Stimulated activated naive CD8-positive, alpha-beta T cell treated with anti-CD3 and anti-CD28 coated beads, Interleukin-15, Interleukin-2, amounts not matched to agents 100 U/mL and 50 U/mL, for 24 hours (primary cell): ENCODE data around the gene KDM2B.
"Not testable (repeated sequence)": the region's sequence is repeated elsewhere in the genome, so short reads cannot be mapped to it uniquely, and the experiment has no call there.

ENCODE experiments used
- ATAC-seq: fragments of 150-1000 bp; cut with Tn5 transposase; one replicate; pipeline ENCODE4 v1.10.0; 2021
- DNase-seq: peaks from one replicate; pipeline ENCODE4 v3.0.0; 2021

The KDM2B gene

DNA sequence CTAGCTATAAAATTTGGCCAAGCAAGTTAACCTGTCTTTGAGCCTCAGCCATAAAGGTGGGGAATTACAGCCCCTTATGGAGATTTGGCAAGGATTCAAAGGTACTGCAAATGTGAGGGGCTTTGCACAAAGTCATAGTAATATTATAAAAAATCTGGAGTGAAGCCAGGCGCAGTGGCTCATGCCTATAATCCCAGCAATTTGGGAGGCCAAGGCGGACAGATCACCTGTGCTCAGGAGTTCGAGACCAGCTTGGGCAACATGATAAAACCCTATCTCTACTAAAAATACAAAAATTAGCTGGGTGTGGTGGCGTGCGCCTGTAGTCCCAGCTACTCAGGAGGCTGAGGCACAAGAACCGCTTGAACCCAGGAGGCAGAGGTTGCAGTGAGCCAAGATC is 4.1 kb upstream of the KDM2B start:
- DNase-seq, ATAC-seq: not testable (repeated sequence)

DNA sequence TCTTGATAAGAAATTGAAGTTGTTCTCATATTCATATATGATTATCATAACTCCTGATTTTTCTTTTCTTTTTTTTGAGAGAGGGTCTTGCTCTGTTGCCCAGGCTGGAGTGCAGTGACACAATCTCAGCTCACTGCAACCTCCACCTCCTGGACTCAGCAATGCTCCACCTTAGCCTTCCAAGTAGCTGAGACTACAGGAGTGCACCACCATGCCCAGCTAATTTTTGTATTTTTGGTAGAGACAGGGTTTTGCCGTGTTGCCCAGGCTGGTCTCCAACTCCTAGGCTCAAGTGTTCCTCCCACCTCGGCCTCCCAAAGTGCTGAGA is 2.5 kb upstream of the KDM2B start:
- not testable (repeated sequence) for DNase-seq, ATAC-seq

DNA sequence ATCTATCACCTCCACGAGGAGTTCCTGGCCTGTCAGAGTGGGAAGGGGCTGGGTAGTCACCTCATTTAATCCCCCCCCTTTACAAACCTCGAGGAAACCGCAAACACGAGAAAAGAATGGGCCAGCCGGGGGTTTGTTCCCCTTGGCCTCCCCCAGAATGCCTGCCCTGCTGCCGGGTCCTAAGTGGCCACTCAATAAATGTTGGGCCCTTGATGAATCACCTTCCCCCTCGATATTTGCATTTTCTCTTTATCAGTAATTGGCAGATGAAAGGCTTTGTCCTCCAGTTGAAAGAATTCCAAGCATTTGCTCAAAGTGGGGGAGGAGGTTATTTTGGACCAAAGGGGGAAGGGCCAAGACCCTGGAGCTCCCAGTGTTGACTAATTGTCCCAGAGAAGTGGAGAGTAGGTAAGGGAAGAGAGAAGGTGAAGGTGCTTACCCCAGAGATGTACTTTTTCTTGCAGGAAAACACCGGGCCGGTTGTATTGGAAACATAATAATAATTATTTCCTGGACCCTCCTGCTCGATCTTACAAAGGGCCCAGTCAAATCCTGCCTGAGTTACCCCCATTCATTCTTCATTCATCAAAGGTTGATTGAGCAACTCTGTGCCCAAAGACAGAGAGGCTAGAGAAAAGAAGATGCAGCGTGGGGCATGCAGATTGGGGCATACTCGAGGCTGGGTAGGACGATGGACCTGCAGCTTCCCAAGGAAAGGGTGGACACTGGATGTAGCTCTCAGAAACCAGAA is 1.9 kb upstream of the KDM2B start:
- DNase-seq: no peak
- no peak for ATAC-seq

DNA sequence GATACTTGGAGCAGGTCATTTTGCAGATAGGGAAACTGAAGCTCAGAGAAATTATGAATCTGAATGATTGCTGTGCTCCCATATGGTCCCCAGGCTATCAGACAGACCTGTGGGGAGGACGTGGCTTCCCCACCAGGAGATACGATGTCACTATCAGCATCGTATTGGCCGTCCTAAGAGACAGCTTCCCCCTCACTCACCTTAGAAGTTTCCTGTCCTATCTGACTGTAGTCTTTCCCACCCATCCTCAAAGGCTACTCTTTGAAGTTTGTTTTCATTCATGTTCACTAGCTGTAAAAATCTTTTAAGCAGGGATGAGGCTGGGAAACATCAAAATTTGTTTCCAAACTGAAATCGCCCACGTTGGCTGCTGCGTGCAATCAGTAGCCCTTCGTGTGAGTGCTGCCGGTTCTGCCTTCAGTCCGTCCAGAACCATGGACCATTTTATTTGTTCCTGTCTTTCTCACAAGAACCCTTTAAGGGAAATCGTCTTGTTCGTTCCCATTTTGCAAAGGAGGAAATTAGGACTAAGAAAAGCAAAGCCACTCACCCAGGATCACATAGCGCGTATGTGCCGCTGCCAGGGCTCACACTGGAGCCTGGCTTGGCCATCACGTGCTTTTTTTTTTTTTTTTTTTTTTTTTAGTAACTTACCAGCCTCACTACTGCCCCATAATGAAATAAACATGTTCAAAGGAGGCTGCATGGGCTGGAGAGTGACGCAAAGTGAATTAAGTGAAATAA is 1.0 kb upstream of the KDM2B start:
- ATAC-seq (no peak), DNase-seq (no peak)

DNA sequence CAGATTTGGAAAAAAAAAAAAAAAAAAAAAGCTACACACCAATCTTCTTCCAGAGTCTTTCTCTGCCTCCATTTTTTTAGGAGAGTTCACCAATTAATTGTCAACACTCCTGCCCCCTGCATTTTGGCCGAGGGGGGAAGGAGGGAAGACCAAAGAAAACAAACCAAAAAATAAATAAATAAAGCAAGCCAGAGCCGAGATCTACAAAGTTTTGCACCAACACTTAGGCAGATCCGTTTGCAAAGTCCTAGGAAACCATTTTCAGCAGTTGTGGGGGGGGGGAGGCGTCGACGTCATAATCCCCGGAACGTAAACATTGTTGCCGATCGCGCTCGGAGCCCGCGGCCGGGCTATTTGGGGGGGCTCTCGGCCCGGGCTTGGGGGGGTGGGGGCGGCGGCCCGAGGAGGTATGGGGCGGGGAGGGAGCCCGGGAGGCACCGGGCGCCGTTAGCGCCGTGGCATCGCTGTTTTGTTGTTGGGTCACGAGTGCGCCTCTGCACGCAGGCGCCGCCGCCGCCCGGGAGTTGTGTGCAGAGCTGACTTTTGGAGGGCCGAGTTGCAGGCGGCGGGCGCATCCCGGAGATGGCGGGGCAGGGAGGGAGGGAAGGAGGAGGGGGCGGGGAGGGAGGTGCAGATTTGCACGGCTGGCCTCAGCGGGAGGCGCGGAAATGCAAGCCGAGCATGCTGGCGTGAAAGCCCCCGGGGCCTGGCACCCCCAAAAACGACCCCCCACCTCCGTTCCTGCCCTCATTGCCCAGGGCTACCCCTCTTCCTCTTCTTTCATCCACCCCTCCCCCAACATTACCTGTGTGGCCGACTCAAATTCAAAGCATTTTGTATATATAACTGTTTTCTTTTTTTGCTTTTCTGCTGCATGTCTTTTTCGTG is 598 bp downstream of the KDM2B start:
- DNase-seq: peak; percentile 78

DNA sequence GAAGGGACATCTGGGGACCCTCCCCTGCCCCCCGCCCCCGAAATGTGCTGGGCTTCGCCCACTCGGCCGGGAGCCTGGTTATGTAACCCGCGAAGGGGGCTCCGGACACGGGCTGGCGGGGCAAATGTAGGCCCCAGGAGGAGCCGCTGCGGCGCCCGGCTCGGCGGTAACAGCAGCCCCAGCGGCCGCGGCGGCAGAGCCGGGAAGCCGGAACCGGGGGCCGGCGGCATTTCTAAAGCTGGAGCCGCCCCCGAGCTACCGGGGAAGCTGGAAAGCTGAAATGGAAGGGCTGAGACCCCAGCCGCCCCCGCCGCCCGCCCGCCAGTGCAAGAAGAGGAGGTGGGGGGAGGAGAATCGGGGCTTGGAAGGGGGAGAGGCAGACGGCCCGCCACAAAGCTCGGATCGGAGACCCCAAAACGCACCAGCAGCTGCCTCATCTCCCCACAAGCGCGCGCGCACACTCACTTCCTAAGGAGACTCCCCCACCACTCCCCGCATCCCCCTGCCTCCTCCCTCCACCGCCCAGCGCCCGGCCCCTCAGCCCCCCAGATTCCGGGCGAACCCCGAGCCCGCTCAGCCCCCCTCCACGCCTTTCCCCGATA is 1.5 kb downstream of the KDM2B start:
- ATAC-seq (no peak), DNase-seq (peak; percentile 51)

More for the DNA sequence above, 598 bp downstream of the KDM2B start:
- ATAC-seq: peak; percentile 60

DNA sequence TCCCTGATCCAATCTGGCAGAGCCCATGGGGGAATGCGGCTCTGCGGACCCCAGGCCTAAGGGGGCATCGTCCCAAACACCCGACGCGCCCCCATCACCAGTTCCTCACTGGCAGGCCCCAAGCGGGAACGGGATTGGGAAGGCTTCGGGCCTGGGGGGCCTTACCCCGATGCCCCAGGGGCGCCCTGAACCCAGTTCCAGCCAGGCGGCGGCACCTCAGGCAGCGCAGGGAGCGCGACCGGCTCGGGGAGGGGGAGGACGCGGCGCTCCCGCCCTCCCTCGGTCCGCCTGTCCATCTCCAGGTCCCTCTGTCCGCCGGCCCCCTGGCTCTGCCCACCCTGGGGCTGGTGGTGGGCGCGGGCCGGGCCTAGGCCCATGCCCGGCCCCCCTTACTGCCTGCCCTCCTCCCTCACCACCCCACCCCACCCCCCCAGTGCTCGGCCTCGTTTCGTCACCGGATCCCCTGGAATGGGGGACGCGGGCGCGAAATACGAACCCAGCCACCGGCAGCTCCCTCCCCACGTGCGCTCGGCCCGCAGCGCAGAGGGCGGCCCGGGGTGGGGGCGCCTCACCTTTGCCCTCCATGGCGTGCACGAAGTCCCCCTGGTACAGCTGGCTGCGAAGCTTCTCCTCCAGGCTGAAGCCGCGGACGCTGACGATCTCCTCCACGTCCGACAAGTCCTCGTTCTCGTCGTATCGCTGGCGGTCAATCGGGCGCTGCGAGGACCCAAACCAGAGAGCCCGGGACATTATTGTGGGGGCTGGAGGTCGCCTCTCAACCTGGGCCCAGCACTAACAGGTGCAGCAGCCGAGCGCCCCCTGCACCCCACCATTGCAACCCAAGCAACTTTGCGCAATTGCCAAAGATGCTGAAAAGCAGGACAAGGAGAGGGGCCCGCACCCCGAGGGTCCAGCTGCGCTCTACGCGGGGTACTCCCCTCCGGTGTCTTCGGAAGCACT is 2.3 kb downstream of the KDM2B start:
- ATAC-seq: no peak
- DNase-seq: peak; percentile 28

DNA sequence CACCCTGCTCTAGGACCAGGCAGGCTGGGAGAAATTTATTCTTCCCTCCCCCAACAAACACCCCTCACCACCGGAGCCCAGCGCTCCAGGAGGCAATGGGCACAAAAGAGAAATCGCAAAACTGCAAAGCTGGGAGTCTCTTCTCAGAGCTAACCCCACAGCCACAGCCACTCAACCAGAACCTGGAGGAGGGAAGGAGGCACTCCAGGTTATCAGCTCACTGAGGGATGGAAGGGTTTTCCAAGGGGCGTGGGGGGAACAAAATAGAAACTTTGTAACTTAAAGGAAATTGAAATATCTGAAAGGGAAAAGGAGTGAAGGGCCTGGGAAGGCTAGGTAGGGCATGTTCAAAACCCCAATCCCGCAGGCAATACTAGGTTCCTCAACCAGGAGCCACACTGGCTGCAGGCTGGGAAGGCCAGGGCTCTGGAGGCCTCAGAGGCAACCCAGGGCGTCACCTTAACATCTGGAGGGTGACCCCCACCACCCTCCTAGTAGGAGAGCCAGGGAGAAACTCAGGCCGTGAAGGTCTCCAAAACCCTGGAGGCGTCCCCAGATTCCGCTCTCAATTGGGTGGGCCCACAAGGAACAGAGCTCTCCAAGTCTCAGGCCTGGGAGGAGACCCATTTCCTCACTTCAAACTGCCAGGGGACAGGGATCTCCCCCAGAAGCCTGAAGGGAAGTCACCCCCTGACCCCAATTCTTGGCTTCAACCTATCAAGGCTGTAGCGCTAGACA is 3.2 kb downstream of the KDM2B start:
- ATAC-seq (no peak), DNase-seq (no peak)

DNA sequence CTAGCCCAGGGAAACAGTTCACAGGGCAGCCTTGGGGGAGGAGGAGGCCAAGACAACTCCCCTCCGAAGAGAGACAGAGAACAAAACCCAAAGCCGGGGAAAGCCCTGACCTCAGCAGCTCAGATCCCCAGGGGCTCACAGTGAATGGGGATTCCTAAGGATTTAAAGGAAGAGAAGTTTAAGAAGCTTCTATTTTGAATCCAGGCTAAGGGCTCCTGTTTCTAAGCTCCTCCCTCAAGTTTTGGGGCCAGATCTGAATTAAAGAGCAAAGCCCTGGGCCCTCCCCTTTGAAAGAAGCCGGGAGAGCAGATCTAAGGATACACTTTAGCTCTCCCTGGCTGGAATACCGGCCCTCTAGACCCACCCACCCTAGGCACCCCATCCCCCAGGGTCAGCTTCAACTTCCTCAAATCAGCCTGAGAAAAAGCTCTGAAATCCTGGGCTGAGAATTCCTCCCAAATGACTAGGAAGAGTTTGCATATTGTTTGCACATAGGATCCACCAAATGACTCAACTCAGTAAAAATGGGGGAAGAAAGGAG is 3.9 kb downstream of the KDM2B start:
- DNase-seq: no peak

DNA sequence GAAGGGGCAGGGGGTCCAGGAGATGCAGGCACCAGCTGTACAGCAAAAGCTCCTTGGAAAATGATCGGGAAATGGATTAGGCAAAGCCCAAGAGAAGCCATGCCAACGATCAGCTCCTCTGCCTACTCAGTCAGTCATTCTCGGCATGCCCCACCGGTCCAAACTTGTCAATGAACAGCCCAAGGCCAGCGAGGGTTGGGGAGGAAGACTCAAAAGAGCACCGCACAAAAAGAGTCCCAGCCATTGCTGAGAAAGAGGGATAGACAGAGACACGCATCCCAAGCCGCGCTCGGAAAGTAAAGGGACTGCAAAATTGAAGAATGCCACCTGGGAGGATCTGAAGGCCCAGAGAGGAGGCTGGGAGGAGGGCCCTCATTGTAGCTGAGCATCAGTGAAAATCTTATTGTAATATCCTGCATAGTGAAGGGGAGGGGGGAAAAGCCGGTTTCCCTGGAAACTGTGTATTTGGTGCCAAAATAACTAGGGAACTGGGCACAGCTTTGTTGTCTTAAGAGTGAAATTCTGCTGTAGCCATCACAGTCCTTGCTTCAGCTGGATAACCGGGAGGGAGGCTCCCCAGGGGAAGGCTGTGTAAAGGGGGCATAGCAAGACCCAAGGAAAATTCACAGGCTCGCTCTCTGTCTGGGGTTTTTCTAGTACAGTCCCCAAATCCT is 4.7 kb downstream of the KDM2B start:
- ATAC-seq (no peak), DNase-seq (no peak)

More for the DNA sequence above, 3.9 kb downstream of the KDM2B start:
- no peak for ATAC-seq

DNA sequence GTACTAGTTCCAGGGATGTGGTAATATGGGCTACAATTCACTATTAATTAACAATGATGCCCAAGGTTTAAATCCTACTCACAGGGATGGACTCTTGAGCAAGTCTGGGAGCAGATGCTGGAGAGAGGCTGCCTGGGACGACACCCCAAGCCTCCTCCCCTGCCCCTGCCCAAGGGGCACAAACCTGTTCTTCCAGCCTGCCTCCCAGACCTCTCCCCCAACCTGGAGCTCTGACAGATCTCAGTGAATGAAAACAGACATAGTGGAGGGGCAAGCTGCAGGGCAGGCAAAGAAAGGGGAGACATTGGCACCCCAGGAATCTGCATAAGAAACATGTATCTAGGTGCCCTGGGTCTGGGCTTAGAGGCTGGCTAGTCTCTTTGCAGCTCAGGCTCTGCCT is 5.8 kb downstream of the KDM2B start:
- ATAC-seq: no peak

DNA sequence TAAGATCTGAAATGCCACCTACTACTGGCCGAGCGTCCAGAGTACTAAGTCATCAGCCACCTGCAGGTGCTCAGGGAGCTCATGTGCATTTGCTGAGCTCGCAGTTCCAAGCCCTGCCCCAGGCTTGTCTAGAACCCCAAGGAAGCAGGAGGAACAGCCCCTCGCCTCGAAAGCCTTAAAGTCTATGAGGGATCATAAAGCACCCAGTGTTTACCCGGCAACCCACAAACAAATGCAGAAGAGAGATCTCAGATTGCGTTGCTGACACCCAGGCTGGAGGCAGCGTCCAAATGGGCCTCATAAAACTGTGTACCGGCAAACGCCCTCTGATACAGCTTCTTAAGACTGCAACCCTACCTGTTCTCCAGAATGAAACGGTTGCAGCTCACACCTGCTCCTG is 6.8 kb downstream of the KDM2B start:
- ATAC-seq (no peak), DNase-seq (no peak)

More for the DNA sequence above, 5.8 kb downstream of the KDM2B start:
- no peak for DNase-seq

DNA sequence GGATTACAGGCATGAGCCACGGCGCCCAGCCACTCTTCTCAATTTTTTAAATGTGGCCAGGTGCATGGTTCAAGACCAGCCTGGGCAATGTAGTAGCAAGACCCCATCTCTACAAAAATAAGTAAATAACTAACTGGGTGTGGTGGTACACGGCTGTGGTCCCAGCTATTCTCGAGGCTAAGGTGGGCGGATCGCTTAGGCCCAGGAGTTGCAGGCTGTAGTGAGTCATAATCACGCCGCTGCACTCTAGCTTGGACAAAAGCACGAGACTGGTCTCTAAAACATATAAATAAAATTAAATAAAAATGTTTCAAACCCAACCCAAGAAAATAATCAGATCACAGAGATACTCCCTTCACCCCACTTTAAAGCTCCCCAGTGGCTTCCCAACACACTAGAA is 8.9 kb downstream of the KDM2B start:
- no peak for ATAC-seq
- DNase-seq: no peak

DNA sequence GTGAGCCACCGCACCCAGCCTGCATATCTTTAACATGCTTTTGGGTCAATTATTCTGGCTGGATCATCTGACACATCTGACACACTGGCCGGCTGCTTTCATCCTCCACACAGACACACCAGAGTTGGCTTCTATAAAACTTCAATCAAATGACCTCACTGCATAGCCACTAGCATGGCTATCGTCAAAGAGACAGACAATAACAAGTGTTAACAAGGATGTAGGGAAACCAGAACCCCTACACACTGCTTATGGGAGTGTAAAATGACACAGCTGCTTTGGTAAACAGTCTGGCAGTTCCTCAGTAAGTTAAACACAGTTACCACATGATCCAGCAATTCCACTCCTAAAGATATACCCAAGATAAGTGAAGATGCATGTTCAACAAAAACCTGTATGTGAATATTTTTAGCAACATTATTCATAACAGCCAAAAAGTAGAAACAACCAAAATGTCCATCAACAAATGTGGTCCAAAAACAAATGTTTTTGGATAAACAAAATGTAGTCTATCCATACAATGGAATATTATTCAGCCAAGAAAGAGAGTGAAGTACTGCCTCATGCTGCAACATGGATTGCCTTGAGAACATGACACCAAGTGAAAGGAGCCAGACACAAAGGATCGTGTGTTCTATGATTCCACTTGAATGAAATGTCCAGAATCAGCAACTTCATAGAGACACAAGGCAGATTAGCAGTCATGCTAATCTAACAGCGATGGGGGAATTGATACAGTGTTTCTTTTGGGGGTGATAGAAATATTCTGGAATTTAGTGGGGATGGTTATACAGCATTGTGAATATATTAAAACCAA is 10.1 kb downstream of the KDM2B start:
- ATAC-seq: no peak
- DNase-seq: no peak

DNA sequence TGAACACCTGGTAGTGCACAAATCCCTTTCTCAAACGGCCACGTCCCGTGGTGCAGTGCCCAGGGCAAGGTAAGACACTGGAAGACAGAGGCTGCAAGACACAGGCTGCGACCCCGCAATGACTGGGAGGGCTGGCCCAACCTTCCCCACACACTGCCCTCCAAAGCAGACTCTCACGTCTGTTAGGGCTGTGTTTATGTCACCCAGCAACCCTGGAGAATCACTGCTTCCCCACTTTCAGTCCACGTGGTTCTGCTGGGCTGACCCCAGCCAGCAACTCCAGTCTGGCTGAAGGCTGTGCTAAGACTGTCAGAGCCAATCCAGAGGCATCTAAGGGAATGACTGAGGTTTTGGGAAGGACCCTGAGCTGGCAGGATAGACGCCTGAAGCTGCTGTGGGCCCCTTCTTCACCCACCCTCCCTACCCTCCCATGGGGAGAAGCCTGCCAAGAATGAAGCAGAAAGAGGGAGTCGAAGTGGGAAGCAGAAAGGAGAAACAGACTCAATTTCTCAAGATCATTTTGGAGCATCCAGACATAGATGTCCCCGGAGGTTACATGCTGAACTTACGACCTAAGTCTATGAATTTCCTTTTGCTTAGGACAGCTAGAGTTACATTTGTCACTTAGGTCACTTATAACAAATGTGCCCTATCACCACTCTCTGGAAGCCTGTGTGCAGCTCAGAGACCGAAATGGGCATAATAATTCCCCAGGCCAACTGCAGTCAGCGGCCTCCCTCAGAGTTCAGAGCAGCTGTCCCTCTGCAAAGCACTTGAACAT is 11.7 kb downstream of the KDM2B start:
- ATAC-seq: no peak

DNA sequence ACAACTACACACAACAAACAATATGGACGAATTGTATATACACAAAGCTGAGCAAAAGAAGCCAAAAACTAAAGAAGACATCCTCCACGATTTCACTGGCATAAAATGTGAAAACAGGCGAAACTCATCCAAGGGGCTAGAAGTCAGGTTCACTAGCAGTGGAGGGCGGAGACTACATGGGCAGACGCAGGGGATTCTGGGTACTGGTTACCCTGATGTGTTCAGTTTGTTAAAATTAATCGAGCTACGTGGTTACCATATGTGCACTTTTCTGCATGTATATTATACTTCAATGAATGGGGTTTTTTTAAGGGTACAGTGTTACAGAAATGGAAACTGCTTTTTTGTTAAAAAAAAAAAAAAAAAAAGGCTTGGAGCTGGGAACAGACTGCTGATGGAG is 12.3 kb downstream of the KDM2B start:
- no peak for ATAC-seq
- DNase-seq: no peak

More for the DNA sequence above, 11.7 kb downstream of the KDM2B start:
- DNase-seq: no peak

DNA sequence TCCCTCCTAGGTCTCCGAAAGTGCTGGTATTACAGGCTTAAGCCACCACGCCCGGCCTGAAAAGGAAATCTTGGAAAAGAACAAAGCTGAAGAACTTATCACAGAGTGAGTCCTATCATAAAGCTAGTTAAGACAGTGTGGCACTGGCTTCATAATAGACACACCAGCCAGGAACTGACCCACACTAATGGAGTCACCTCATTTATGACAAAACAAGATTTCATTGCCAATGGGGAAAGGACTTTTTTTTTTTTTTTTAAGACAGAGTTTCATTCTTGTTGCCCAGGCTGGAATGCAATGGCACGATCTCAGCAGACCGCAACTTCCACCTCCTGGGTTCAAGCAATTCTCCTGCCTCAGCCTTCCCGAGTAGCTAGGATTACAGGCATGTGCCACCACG is 15.7 kb downstream of the KDM2B start:
- no peak for ATAC-seq
- no peak for DNase-seq

DNA sequence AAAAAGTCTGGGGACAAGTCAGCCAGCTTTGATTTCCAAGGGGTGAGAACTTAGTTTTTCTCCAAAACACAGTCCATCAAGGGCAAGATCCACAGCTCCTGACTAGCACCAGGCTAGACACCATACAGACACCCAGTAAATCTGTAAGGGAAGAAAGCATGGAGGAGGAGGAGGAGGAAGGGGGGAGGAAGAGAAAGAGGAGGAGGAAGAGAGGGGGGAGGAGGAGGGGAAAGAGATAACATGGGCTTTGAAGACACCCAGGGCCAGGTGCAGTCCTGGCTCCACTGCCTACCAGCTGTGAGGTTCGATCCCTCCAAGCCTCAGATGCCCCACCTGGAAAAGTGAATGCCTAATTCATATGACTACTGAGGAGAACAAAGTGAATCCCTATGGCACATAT is 18.3 kb downstream of the KDM2B start:
- ATAC-seq (no peak), DNase-seq (no peak)
